ENCODE results near the gene HTR3A. TPM values are rescaled to one million over a fixed set of nuclear protein-coding genes. Genes with fewer than 3 reads are reported as not detected.

Gene HTR3A
- total and polyA plus RNA-seq, 2 of the 13 experiments (the other 11 are each of a cell fraction or from before 2014, with no cell fraction given): not detected

- intact Hi-C loops (cut with micrococcal nuclease; ENCODE audit: unreplicated experiment): no loop called here
- CTCF ChIA-PET (ENCODE audit: low intra/inter-chr PET ratio, low total read pairs): no interaction called here
- Histone ChIP-seq H3K27ac (ENCODE audit: extremely low read length, insufficient read depth, low read length) (no peak overlapping the region), H3K79me2 (ENCODE audit: insufficient read depth, low read length) (no peaks in the 10 kb centered on the region), H3K27me3 (ENCODE audit: control insufficient read depth in 1 of 2, insufficient read depth in 2 of 2, low read length in 2 of 2) (peaks cover 0 to 7% of the 10 kb centered on the region in 2 experiments; a peak in 2 of 5 replicates), H3K36me3 (replicated peaks in 1 of 2; ENCODE audit: control insufficient read depth in 1 of 2, insufficient read depth in 2 of 2, low read length in 2 of 2) (no peaks in the 10 kb centered on the region), H3K9ac (ENCODE audit: insufficient read depth, low read depth, low read length) (no peak overlapping the region), H3K4me1 (ENCODE audit: insufficient read depth, low read length) (peaks cover 5% of the 10 kb centered on the region; the same call in 1 of the 2 replicates), H3K9me3 (ENCODE audit: low read length) (no peaks in the 10 kb centered on the region), H2AFZ (ENCODE audit: low read length) (no peak overlapping the region), H4K20me1 (ENCODE audit: insufficient read depth, low read length) (no peaks in the 10 kb centered on the region), H3K4me3 (replicated peaks in 1 of 3; ENCODE audit: insufficient read depth in 1 of 3, low read depth in 2 of 3, low read length in 3 of 3) (no peak overlapping the region), H3K4me2 (ENCODE audit: low read depth, low read length) (no peak overlapping the region)
- DNase-seq (ENCODE audit: low spot score): no peak
- no peak for FAIRE-seq
- no peak for ATAC-seq
- no TSS peak for BruUV-seq (replicated peaks)
- no peak for TF ChIP-seq ZFP62 (CRISPR knock-in tag; IDR thresholded peaks at IDR 0.05)
- TF ChIP-seq, protein P1, sequence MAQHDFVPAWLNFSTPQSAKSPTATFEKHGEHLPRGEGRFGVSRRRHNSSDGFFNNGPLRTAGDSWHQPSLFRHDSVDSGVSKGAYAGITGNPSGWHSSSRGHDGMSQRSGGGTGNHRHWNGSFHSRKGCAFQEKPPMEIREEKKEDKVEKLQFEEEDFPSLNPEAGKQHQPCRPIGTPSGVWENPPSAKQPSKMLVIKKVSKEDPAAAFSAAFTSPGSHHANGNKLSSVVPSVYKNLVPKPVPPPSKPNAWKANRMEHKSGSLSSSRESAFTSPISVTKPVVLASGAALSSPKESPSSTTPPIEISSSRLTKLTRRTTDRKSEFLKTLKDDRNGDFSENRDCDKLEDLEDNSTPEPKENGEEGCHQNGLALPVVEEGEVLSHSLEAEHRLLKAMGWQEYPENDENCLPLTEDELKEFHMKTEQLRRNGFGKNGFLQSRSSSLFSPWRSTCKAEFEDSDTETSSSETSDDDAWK (CRISPR knock-in tag; IDR thresholded peaks at IDR 0.05): no peak
- WGBS (ENCODE audit: low lambda C conversion rate): 1% methylated on average over 3 of the region's 3 CpGs
- in situ Hi-C loops (cut with HindIII; ENCODE audit: extremely low pct_ligation_motif_present, low pct_unique_long_range_greater_than_20kb): loop anchor here (5.0 kb wide), 2 partner anchors 143 to 223 kb away; no protein-coding TSS in a partner anchor
- POLR2A ChIA-PET: no interaction called here
These were observed 64.6 kb downstream of the HTR3A start for GRCh38 chr11:114039551-114039950.

Other genes starting within 250 kb of the HTR3A start
- gene ZW10, start 201.4 kb upstream of the HTR3A start, total RNA-seq (2016; rRNA removed; fragmentation: Illumina TruSeq; extraction: Trizol): 31.3 and 43.4 TPM in 2 replicates
- gene ZW10, start 201.4 kb upstream of the HTR3A start, polyA plus RNA-seq (2011; rRNA removed): 5.1 and 5.8 TPM in 2 replicates
- gene CLDN25, start 195.3 kb upstream of the HTR3A start, total RNA-seq (2016; rRNA removed; fragmentation: Illumina TruSeq; extraction: Trizol): not detected in 2 replicates
- not detected in 2 replicates for gene CLDN25, start 195.3 kb upstream of the HTR3A start, polyA plus RNA-seq (2011; rRNA removed)
- gene USP28, start 99.5 kb upstream of the HTR3A start, total RNA-seq (2016; rRNA removed; fragmentation: Illumina TruSeq; extraction: Trizol): 34.3 and 52.0 TPM in 2 replicates
- 27.6 and 29.6 TPM in 2 replicates for gene USP28, start 99.5 kb upstream of the HTR3A start, polyA plus RNA-seq (2011; rRNA removed)
- 1.7 and 2.2 TPM in 2 replicates for gene HTR3B, start 70.3 kb upstream of the HTR3A start, total RNA-seq (2016; rRNA removed; fragmentation: Illumina TruSeq; extraction: Trizol)
- 0.05 and 0.09 TPM in 2 replicates for gene HTR3B, start 70.3 kb upstream of the HTR3A start, polyA plus RNA-seq (2011; rRNA removed)
- not detected in 2 replicates for gene ZBTB16, start 84.6 kb downstream of the HTR3A start, total RNA-seq (2016; rRNA removed; fragmentation: Illumina TruSeq; extraction: Trizol)
- not detected in 2 replicates for gene ZBTB16, start 84.6 kb downstream of the HTR3A start, polyA plus RNA-seq (2011; rRNA removed)

All from HepG2 (cell line).